Small intestine (tissue), 7 donors: Measurements from ENCODE around the gene PALLD. TPM values are rescaled to one million over a fixed set of nuclear protein-coding genes. Genes with fewer than 3 reads are reported as not detected.
A peak's percentile ranks its signal among the peaks of the same experiment; 100 is the strongest.

ENCODE experiments used
- DNase-seq, 2 donors: peaks; one replicate each; pipeline versions ENCODE4 v3.0.0 to v3.0.0-alpha.2; 2013
- FAIRE-seq: peaks from 2 replicates; lab custom pipeline; 2012; peaks lifted over from hg19 to GRCh38; lab: Jason Lieb, UNC
- H3K27ac ChIP-seq, 3 donors: one replicate each; pipeline ENCODE4 v1.5.1; 2013; ENCODE audit warnings: low read length in 2 of 3, mild to moderate bottlenecking in 2 of 3, control low read depth in 1 of 3, inconsistent platforms in 1 of 3, low read depth in 1 of 3, moderate library complexity in 1 of 3
- H3K27me3 ChIP-seq, 3 donors: one replicate each; pipeline ENCODE4 v1.6.1; 2013; ENCODE audit warnings: low read length in 3 of 3, inconsistent platforms in 1 of 3; ENCODE audit not compliant: control insufficient read depth in 3 of 3, insufficient read depth in 3 of 3
- H3K36me3 ChIP-seq, 3 donors: one replicate each; pipeline ENCODE4 v1.6.1; 2013; ENCODE audit warnings: low read length in 3 of 3, inconsistent platforms in 1 of 3, low read depth in 1 of 3, mild to moderate bottlenecking in 1 of 3, moderate library complexity in 1 of 3; ENCODE audit not compliant: control insufficient read depth in 3 of 3, insufficient read depth in 2 of 3
- H3K4me1 ChIP-seq, 3 donors: one replicate each; pipeline ENCODE4 v1.6.1; 2013; ENCODE audit warnings: low read length in 2 of 3, inconsistent platforms in 1 of 3, low read depth in 1 of 3, mild to moderate bottlenecking in 1 of 3, moderate library complexity in 1 of 3; ENCODE audit not compliant: control insufficient read depth in 3 of 3, insufficient read depth in 2 of 3
- H3K4me3 ChIP-seq, 3 donors: one replicate each; pipeline ENCODE4 v1.5.1; 2013; ENCODE audit warnings: low read length in 3 of 3, control low read depth in 1 of 3, inconsistent platforms in 1 of 3, low read depth in 1 of 3, mild to moderate bottlenecking in 1 of 3, moderate library complexity in 1 of 3
- H3K9me3 ChIP-seq, 2 donors: one replicate each; pipeline ENCODE4 v1.6.1; 2013; ENCODE audit warnings: low read depth in 1 of 2, low read length in 1 of 2; ENCODE audit not compliant: control insufficient read depth in 2 of 2, insufficient read depth in 1 of 2
- WGBS, 3 donors: extraction: QIAGEN DNeasy Blood & Tissue Kit; methylation state at CpG; one replicate each; pipeline ENCODE4 v1.1.7; 2013; 5-methylcytosine and 5-hydroxymethylcytosine counted together
- polyA plus RNA-seq, 4 donors: library from polyadenylated mRNA; stranded (reverse) in 3 of 4; unstranded in 1 of 4; fragments of 200-250 nt in 3 of 4; fragments of 120-200 nt in 1 of 4; gene quantifications; one replicate each; pipeline versions ENCODE4 v1.2.1 to v1.2.3, GENCODE V29; 2013
- donor health status: healthy with polysubstance abuse.
- donor health status: control.
- donor health status: control.
- donor health status: Bipolar disorder and iron deficiency.
- donor health status: healthy.

PALLD gene
- polyA plus RNA-seq, 4 donors = 31.3 to 58.9 (median 38.0) TPM

DNA sequence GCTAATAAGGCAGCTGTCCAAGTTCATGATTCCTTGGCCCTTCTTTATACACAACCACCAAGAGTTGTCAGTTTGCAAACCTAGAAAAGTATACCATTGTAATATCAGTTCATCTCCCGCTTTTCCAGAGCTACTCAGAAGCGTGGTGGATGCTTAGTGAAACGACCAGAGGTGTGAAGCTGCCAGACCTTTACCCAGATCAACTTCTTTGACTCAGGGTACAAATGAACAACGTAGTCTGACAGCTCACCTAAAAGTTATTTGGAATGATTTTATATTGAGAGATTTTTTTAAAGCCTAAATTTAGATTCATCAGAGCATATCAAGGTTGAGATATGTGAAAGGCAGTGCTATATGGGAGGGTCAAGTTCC lies 343.5 kb downstream of the PALLD start:
- peaks cover 4 to 5% (median 5%) of the 10 kb centered on the region in 3 donors for H3K4me1 ChIP-seq
- no peak overlapping the region for H3K4me3 ChIP-seq
- no peaks in the 10 kb centered on the region for H3K9me3 ChIP-seq
- no peaks in the 10 kb centered on the region for H3K27me3 ChIP-seq
- H3K36me3 ChIP-seq = peaks cover 0 to 2% (median 0%) of the 10 kb centered on the region in 3 donors
- WGBS, 3 donors = 45 to 67% (median 51%) methylated on average over 4 of the region's 4 CpGs
- FAIRE-seq (no peak), DNase-seq (peak in 1 of 2 donors; percentile 44)
- H3K27ac ChIP-seq = peak overlapping the region in 1 of 3 donors; percentile 9

DNA sequence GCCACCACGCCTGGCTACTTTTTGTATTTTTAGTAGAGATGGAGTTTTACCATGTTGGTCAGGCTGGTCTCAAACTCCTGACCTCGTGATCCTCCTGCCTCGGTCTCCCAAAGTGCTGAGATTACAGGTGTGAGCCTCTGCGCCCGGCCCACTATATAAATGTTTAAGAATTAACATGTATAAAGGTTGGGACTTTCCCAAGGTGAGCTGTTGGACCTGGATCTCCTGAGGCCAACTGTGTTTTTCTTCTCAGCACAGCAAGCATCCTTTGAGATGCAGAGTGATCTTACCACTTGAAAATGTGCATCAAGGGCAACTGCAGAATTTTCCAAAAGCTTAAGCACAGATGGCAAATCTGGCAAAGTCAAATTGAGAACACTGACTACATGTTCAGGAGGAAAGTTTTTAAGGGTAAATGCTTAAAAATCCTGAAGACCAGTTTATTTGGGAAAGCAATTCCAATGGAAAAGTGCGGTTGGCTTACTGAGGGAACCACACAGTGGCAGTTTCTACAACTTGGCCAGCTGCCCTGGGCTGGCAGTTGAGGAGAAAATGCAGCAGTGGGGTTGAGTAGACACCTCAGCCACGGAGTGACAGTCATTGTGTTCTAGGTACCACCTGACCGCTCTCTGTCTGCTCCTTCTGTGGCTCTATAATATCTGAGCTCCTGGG lies 344.3 kb downstream of the PALLD start:
- 69 to 78% (median 71%) methylated on average over 8 of the region's 8 CpGs for WGBS, 3 donors
- Histone ChIP-seq H3K36me3 (peaks cover 0 to 2% (median 0%) of the 10 kb centered on the region in 3 donors), H3K4me1 (peaks cover 4 to 5% (median 5%) of the 10 kb centered on the region in 3 donors), H3K27me3 (no peaks in the 10 kb centered on the region), H3K27ac (peak overlapping the region in 1 of 3 donors; percentile 67), H3K9me3 (no peaks in the 10 kb centered on the region), H3K4me3 (no peak overlapping the region)
- FAIRE-seq = no peak
- peak in 1 of 2 donors; percentile 35 for DNase-seq

GRCh38 chr4:168841672-168842019 lies 344.8 kb downstream of the PALLD start:
- Histone ChIP-seq H3K27ac (peak overlapping the region in 1 of 3 donors; percentile 67), H3K4me1 (peaks cover 4 to 5% (median 5%) of the 10 kb centered on the region in 3 donors), H3K36me3 (peaks cover 0 to 2% (median 0%) of the 10 kb centered on the region in 3 donors), H3K27me3 (no peaks in the 10 kb centered on the region), H3K4me3 (no peak overlapping the region), H3K9me3 (no peaks in the 10 kb centered on the region)
- no peak for FAIRE-seq
- DNase-seq = peak in 1 of 2 donors; percentile 36

DNA sequence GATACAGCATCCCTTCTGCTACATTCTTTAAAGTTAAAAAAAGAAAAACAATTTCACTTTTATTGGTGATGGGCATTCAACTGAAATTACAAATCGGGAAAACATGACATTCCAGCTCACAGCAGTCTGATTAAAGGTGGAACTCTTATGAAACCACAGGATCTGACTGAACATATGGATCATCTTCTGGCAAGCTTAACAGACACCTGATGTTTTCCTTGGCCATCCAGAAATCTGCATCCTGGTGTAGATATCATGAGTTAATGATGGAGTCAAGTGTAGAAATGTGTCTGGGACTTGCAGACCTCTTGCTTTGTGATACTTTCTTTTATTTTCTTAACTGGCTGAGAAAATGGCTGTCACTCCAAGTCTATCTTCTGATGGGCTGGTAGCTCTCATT lies 345.3 kb downstream of the PALLD start:
- H3K4me3 ChIP-seq = no peak overlapping the region
- H3K27ac ChIP-seq = no peak overlapping the region
- no peak for FAIRE-seq
- peaks cover 0 to 2% (median 0%) of the 10 kb centered on the region in 3 donors for H3K36me3 ChIP-seq
- H3K4me1 ChIP-seq = peaks cover 4 to 5% (median 5%) of the 10 kb centered on the region in 3 donors
- 86 to 88% (median 86%) methylated on average over 1 of the region's 1 CpG for WGBS, 3 donors
- H3K27me3 ChIP-seq = no peaks in the 10 kb centered on the region
- no peaks in the 10 kb centered on the region for H3K9me3 ChIP-seq
- DNase-seq = no peak

GRCh38 chr4:168843635-168844034 lies 346.8 kb downstream of the PALLD start:
- Histone ChIP-seq H3K9me3 (no peaks in the 10 kb centered on the region), H3K27me3 (no peaks in the 10 kb centered on the region), H3K27ac (peak overlapping the region in 1 of 3 donors; percentile 11), H3K4me3 (no peak overlapping the region), H3K36me3 (peaks cover 0 to 2% (median 0%) of the 10 kb centered on the region in 3 donors), H3K4me1 (peaks cover 7 to 10% (median 8%) of the 10 kb centered on the region in 3 donors)
- 87 to 92% (median 87%) methylated on average over 7 of the region's 7 CpGs for WGBS, 3 donors
- FAIRE-seq (no peak), DNase-seq (no peak)

- DNase-seq = no peak
- Histone ChIP-seq H3K27me3 (no peaks in the 10 kb centered on the region), H3K4me1 (peaks cover 7 to 15% (median 12%) of the 10 kb centered on the region in 3 donors), H3K9me3 (no peaks in the 10 kb centered on the region), H3K36me3 (peaks cover 0 to 2% (median 0%) of the 10 kb centered on the region in 3 donors), H3K4me3 (no peak overlapping the region), H3K27ac (peak overlapping the region in 1 of 3 donors; percentile 68)
- FAIRE-seq = no peak
- WGBS, 3 donors = 61 to 77% (median 74%) methylated on average over 8 of the region's 8 CpGs
These were observed 347.6 kb downstream of the PALLD start for GRCh38 chr4:168844353-168845049.

- 84 to 92% (median 87%) methylated on average over 2 of the region's 2 CpGs for WGBS, 3 donors
- no peaks in the 10 kb centered on the region for H3K27me3 ChIP-seq
- peaks cover 0 to 2% (median 0%) of the 10 kb centered on the region in 3 donors for H3K36me3 ChIP-seq
- FAIRE-seq (no peak), DNase-seq (no peak)
- no peaks in the 10 kb centered on the region for H3K9me3 ChIP-seq
- H3K27ac ChIP-seq = no peak overlapping the region
- peaks cover 7 to 15% (median 12%) of the 10 kb centered on the region in 3 donors for H3K4me1 ChIP-seq
- no peak overlapping the region for H3K4me3 ChIP-seq
These were observed 349.0 kb downstream of the PALLD start for GRCh38 chr4:168845897-168846296.

DNA sequence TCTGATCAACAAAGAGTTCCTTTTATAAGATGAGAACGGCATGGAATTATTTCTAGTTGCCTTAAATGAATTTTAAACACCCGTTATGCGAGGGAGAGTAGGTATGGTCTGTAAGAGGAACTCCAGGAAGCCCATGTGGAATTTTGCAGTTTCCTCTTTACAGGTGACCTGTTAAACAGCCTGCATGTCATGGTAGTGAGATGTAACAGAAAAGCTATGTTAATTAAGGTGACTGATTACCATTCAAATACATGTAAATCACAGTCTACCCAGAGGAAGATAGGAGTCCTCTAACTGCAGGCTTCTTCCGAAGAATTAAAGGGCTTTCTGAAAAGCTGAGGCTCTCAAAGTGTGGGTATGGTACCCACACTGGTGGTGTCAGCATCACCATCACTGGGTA lies 349.6 kb downstream of the PALLD start:
- Histone ChIP-seq H3K4me3 (no peak overlapping the region), H3K27me3 (no peaks in the 10 kb centered on the region), H3K36me3 (peaks cover 0 to 2% (median 0%) of the 10 kb centered on the region in 3 donors), H3K4me1 (peaks cover 4 to 15% (median 10%) of the 10 kb centered on the region in 3 donors), H3K9me3 (no peaks in the 10 kb centered on the region), H3K27ac (no peak overlapping the region)
- no peak for FAIRE-seq
- 85 to 96% (median 93%) methylated on average over 4 of the region's 4 CpGs for WGBS, 3 donors
- DNase-seq = no peak
